Neural cell (in vitro differentiated cells): ENCODE data around the gene PHF8. TPM values are rescaled to one million over a fixed set of nuclear protein-coding genes. Genes with fewer than 3 reads are reported as not detected.

ENCODE experiments used
- H2AFZ ChIP-seq: fragments of 200-600, 300-800 bp; sonication (generic), shearing (Covaris generic); 2 replicates; pipeline ENCODE4 v1.6.0; 2014; ENCODE audit warnings: low read depth, mild to moderate bottlenecking, antibody characterized with exemption, low read length, moderate library complexity
- H3F3A ChIP-seq: fragments of 200-600 bp; shearing (Covaris generic); 2 replicates; pipeline ENCODE4 v1.6.1; 2016; ENCODE audit warnings: mild to moderate bottlenecking, moderate library complexity, mixed read lengths, antibody characterized with exemption, low read length; ENCODE audit not compliant: insufficient read depth, poor library complexity, severe bottlenecking
- H3K27ac ChIP-seq: fragments of 200-600, 300-800 bp; sonication (generic), shearing (Covaris generic); 2 replicates; pipeline ENCODE4 v1.5.1; 2014; ENCODE audit warnings: mild to moderate bottlenecking, low read length, moderate library complexity
- H3K27me3 ChIP-seq: fragments of 300-800, 200-600 bp; sonication (generic), shearing (Covaris generic); 2 replicates; pipeline ENCODE4 v1.6.0; 2014; ENCODE audit warnings: mild to moderate bottlenecking, low read depth, low read length, moderate library complexity; ENCODE audit not compliant: insufficient read depth
- H3K36me3 ChIP-seq: fragments of 300-800, 200-600 bp; sonication (generic), shearing (Covaris generic); 2 replicates; pipeline ENCODE4 v1.5.1; 2014; ENCODE audit warnings: mild to moderate bottlenecking, antibody characterized with exemption, low read length, moderate library complexity; ENCODE audit not compliant: insufficient read depth
- H3K4me2 ChIP-seq: fragments of 300-800, 200-600 bp; sonication (generic), shearing (Covaris generic); 2 replicates; pipeline ENCODE4 v1.6.0; 2014; ENCODE audit warnings: mild to moderate bottlenecking, low read length
- H3K4me3 ChIP-seq: fragments of 300-800, 200-600 bp; sonication (generic), shearing (Covaris generic); 2 replicates; pipeline ENCODE4 v1.5.1; 2014; ENCODE audit warnings: mild to moderate bottlenecking, low read length, moderate library complexity
- H3K79me2 ChIP-seq: fragments of 200-600 bp; shearing (Covaris generic); replicated peaks from 2 replicates; pipeline ENCODE4 v1.6.0; 2014; ENCODE audit warnings: mild to moderate bottlenecking, low read length, moderate library complexity; ENCODE audit not compliant: insufficient read depth
- H3K9ac ChIP-seq: fragments of 300-800, 200-600 bp; sonication (generic), shearing (Covaris generic); 2 replicates; pipeline ENCODE4 v1.6.1; 2016; ENCODE audit warnings: mild to moderate bottlenecking, low read length, mixed read lengths
- H3K9me2 ChIP-seq: fragments of 200-600 bp; shearing (Covaris generic); 2 replicates; pipeline ENCODE4 v1.6.1; 2016; ENCODE audit warnings: mild to moderate bottlenecking, low read length, mixed read lengths; ENCODE audit not compliant: insufficient read depth
- H3K9me3 ChIP-seq: fragments of 200-600, 300-800 bp; sonication (generic), shearing (Covaris generic); 2 replicates; pipeline ENCODE4 v1.6.1; 2016; ENCODE audit warnings: mild to moderate bottlenecking, mixed run types, low read length, moderate library complexity, mixed read lengths
- H4K20me1 ChIP-seq: fragments of 200-600 bp; shearing (Covaris generic); 2 replicates; pipeline ENCODE4 v1.6.1; 2016; ENCODE audit warnings: mild to moderate bottlenecking, mixed run types; ENCODE audit not compliant: insufficient read depth
- CTCF ChIP-seq: fragments of 450-650 bp; IDR thresholded peaks from 2 replicates; pipeline ENCODE4 v1.5.1; 2014; ENCODE audit warnings: antibody characterized with exemption, mild to moderate bottlenecking, moderate library complexity; ENCODE audit not compliant: poor library complexity, severe bottlenecking
- EP300 ChIP-seq: fragments of 450-650 bp; conservative IDR thresholded peaks from 2 replicates; pipeline ENCODE4 v1.6.1; 2014; ENCODE audit warnings: antibody characterized with exemption, mild to moderate bottlenecking, moderate library complexity; ENCODE audit not compliant: poor library complexity, severe bottlenecking
- EZH2 ChIP-seq: fragments of 200-600, 300-800 bp; shearing (Covaris generic), sonication (generic); IDR thresholded peaks from 2 replicates; pipeline ENCODE4 v1.6.1; 2014; ENCODE audit warnings: antibody characterized with exemption, low read length, borderline replicate concordance, mild to moderate bottlenecking; ENCODE audit not compliant: insufficient read depth, poor library complexity, severe bottlenecking
- MXI1 ChIP-seq: fragments of 450-650 bp; conservative IDR thresholded peaks from 2 replicates; pipeline ENCODE4 v1.6.1; 2014; ENCODE audit warnings: antibody characterized with exemption, mild to moderate bottlenecking; ENCODE audit not compliant: poor library complexity, severe bottlenecking
- POLR2AphosphoS5 ChIP-seq: IDR thresholded peaks from 2 replicates; pipeline ENCODE4 v1.6.1; 2012
- RAD21 ChIP-seq: fragments of 450-650 bp; conservative IDR thresholded peaks from 2 replicates; pipeline ENCODE4 v1.6.1; 2014; ENCODE audit warnings: antibody characterized with exemption, mild to moderate bottlenecking, moderate library complexity
- REST ChIP-seq: IDR thresholded peaks from 2 replicates; pipeline ENCODE4 v1.6.1; 2012; ENCODE audit warnings: borderline replicate concordance
- SMC3 ChIP-seq: fragments of 450-650 bp; conservative IDR thresholded peaks from 2 replicates; pipeline ENCODE4 v1.6.1; 2014; ENCODE audit warnings: antibody characterized with exemption, mild to moderate bottlenecking, moderate library complexity; ENCODE audit not compliant: poor library complexity
- TAF1 ChIP-seq: IDR thresholded peaks from 2 replicates; pipeline ENCODE4 v1.6.1; 2012; ENCODE audit warnings: low read depth
- polyA minus RNA-seq: library from RNA; depleted of rRNA, polyadenylated mRNA; stranded (reverse); fragments of >200 nt; gene quantifications from 2 replicates; pipeline ENCODE4 v1.2.3, GENCODE V29; 2014
- polyA plus RNA-seq: library from polyadenylated mRNA; depleted of rRNA; stranded (reverse); fragments of >200 nt; gene quantifications from 2 replicates; pipeline ENCODE4 v1.2.3, GENCODE V29; 2014

Gene PHF8
- 9.8 and 10.2 TPM in 2 replicates for polyA plus RNA-seq
- 41.1 and 42.6 TPM in 2 replicates for polyA minus RNA-seq

GRCh38 chrX:54044126-54044876 lies at the start of gene PHF8:
TSS of gene PHF8 (minus strand) at chrX:54044473. CDS start at chrX:54042728, 1,745 bp downstream.
- Histone ChIP-seq H3K36me3 (no peaks in the 10 kb centered on the region), H3K4me2 (peak within 1 kb of the TSS; percentile 19), H3K9me3 (no peaks in the 10 kb centered on the region), H3K27ac (peak within 1 kb of the TSS; percentile 86), H4K20me1 (no peaks in the 10 kb centered on the region), H3K27me3 (no peaks in the 10 kb centered on the region), H3K79me2 (no peaks in the 10 kb centered on the region), H2AFZ (peak within 1 kb of the TSS; percentile 40), H3K4me3 (peak within 1 kb of the TSS; percentile 84), H3F3A (peaks cover 5% of the 10 kb centered on the region), H3K9ac (peak within 1 kb of the TSS; percentile 79), H3K9me2 (no peaks in the 10 kb centered on the region)
- TF ChIP-seq REST (peak; percentile 27), RAD21 (peak; percentile 8), TAF1 (no peak), MXI1 (peak; percentile 64), SMC3 (peak; percentile 13), POLR2AphosphoS5 (peak; percentile 87)

- no peak overlapping the region for H3K27ac ChIP-seq
- no peak overlapping the region for H3K4me3 ChIP-seq
- no peaks in the 10 kb centered on the region for H3K79me2 ChIP-seq
- no peaks in the 10 kb centered on the region for H4K20me1 ChIP-seq
- no peaks in the 10 kb centered on the region for H3K36me3 ChIP-seq
- no peaks in the 10 kb centered on the region for H3F3A ChIP-seq
- H3K4me2 ChIP-seq: no peak overlapping the region
- H3K9me2 ChIP-seq: no peaks in the 10 kb centered on the region
- no peaks in the 10 kb centered on the region for H3K27me3 ChIP-seq
- H2AFZ ChIP-seq: no peak overlapping the region
- H3K9ac ChIP-seq: no peak overlapping the region
- no peak for TF ChIP-seq CTCF
- no peak for TF ChIP-seq MXI1
- no peak for TF ChIP-seq EP300
- no peak for TF ChIP-seq REST
- no peak for TF ChIP-seq RAD21
- no peak for TF ChIP-seq TAF1
- TF ChIP-seq EZH2: no peak
- no peak for TF ChIP-seq POLR2AphosphoS5
- no peaks in the 10 kb centered on the region for H3K9me3 ChIP-seq
These were observed 49.3 kb upstream of the PHF8 start for GRCh38 chrX:54093571-54093970.
